PC-9 (cell line): Measurements from ENCODE around the gene PRKACA.

Source experiments
- CTCF ChIP-seq: fragments of 200-600 bp; sonication (generic); conservative IDR thresholded peaks from 2 replicates; pipeline ENCODE4 v1.6.1; 2017; ENCODE audit warnings: mixed run types, antibody characterized with exemption, mild to moderate bottlenecking, moderate library complexity
- EZH2 ChIP-seq: fragments of 200-600 bp; sonication (generic); IDR thresholded peaks from 2 replicates; pipeline ENCODE4 v1.8.0; 2017; ENCODE audit warnings: antibody characterized with exemption, low read depth

DNA sequence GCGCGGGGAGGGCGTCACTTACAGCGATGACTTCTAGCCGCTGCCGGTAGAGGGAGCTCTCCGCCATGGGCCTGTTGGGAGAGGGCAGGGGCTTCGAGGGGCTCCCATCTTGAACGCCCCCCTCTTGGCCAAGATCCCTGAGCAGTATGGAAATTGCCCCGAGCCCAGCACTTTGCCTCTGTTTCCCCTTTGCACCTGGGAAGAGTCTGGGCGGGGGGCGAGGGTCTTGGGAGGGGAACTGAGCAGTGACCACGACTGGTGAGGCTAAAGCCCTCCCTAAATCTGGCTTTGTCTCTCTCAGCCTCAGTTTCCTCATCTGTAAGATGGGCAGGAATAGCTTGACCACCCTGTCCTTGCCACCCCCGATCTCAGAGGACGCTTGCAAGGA lies 58.5 kb downstream of the PRKACA start:
- TF ChIP-seq CTCF = no peak
- no peak for TF ChIP-seq EZH2
